Lower leg skin (tissue), 4 donors: ENCODE data around the gene PACS1. TPM values are rescaled to one million over a fixed set of nuclear protein-coding genes. Genes with fewer than 3 reads are reported as not detected.
A peak's percentile ranks its signal among the peaks of the same experiment; 100 is the strongest.
"Not testable (repeated sequence)": the region's sequence is repeated elsewhere in the genome, so short reads cannot be mapped to it uniquely, and the experiment has no call there.

Source experiments
- DNase-seq, 2 donors: peaks; one replicate each; pipeline ENCODE4 v3.0.0-alpha.2; 2019; ENCODE audit warnings: low spot score in 2 of 2
- H3K4me3 ChIP-seq: fragments of 200-600 bp; sonication (generic); 2 replicates; pipeline ENCODE4 v1.5.1; 2017; ENCODE audit warnings: mild to moderate bottlenecking, low read depth; ENCODE audit not compliant: poor library complexity, severe bottlenecking
- POLR2A ChIP-seq, 2 donors: fragments of 450-650 bp; IDR thresholded peaks; one replicate each; pipeline ENCODE4 v1.6.1; 2016 to 2017; ENCODE audit warnings: antibody characterized with exemption in 2 of 2, mild to moderate bottlenecking in 1 of 2, moderate library complexity in 1 of 2
- WGBS, 2 donors: methylation state at CpG; one replicate each; pipeline ENCODE4 v1.1.5; 2018; 5-methylcytosine and 5-hydroxymethylcytosine counted together
- intact Hi-C: fragments of 100-400 bp; cut with DNase I; formaldehyde crosslinking; loops from one replicate; pipeline ENCODE4 v1.15.0; 2023; ENCODE audit warnings: low total_unique reads
- total RNA-seq, 4 donors: library from RNA; depleted of rRNA; stranded (reverse); fragments of >200 nt; gene quantifications; one replicate each; pipeline ENCODE4 v1.1.0, GENCODE V29; 2016
- TF ChIP-seq, protein P1 (sequence below), 3 donors: fragments of 450-650 bp; IDR thresholded peaks; one replicate each; pipeline ENCODE4 v1.5.1; 2016; ENCODE audit warnings: antibody characterized with exemption in 3 of 3, mild to moderate bottlenecking in 3 of 3, moderate library complexity in 2 of 3

Gene PACS1
- total RNA-seq, result 10 to 100 TPM; 26.7 to 41.1 (median 32.4) TPM

DNA sequence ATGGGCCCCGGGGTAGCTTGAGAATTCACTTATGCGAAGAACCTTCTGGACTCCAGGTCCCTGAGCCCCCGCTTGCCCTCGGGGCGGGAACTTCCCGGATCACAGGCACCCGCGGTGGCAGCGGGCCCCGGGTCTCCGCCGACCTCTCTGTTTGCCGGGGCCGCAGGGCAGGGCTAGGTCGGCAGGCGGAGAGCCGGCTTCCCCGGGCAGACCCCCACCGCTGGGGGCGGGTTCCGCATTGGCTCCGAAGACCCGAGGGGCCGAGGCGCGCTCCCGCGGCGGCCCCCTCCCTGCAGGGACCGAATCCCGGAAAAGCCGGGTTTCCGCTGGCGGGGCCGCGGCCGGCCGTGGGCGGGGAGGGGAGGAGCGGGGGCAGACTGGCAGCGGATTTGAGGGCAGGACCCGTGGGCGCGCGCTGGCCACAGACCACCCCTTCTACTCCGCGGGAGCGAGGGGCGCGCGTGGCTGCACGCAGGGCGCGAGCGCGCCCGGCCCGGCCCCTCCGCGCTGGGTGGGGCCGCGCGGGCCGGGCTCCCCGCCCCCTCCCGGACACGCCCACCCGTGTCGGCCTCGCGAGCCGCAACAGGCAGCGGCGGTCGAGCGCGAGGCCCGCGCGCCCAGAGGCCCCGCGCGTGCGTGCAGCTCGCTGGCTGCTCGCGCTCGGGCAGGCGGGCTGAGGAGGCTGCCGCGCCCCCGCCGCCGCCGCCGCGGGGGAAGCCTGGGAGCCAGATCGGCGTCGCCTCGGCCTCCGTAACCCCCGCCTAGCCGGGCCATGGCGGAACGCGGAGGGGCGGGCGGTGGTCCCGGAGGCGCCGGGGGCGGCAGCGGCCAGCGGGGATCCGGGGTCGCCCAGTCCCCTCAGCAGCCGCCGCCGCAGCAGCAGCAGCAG lies at the start of gene PACS1:
Gene PACS1 (plus strand): TSS at position 558 of the 889 bp plus-strand sequence. CDS start 215 bp downstream, at position 773.
- intact Hi-C loops, result loop anchor here (10.0 kb wide), 1 partner anchor 65 kb away; no protein-coding TSS in a partner anchor
- peak; percentile 47 to 93 for DNase-seq
- no peak for TF ChIP-seq POLR2A (IDR thresholded peaks at IDR 0.05)
- TF ChIP-seq, protein P1, sequence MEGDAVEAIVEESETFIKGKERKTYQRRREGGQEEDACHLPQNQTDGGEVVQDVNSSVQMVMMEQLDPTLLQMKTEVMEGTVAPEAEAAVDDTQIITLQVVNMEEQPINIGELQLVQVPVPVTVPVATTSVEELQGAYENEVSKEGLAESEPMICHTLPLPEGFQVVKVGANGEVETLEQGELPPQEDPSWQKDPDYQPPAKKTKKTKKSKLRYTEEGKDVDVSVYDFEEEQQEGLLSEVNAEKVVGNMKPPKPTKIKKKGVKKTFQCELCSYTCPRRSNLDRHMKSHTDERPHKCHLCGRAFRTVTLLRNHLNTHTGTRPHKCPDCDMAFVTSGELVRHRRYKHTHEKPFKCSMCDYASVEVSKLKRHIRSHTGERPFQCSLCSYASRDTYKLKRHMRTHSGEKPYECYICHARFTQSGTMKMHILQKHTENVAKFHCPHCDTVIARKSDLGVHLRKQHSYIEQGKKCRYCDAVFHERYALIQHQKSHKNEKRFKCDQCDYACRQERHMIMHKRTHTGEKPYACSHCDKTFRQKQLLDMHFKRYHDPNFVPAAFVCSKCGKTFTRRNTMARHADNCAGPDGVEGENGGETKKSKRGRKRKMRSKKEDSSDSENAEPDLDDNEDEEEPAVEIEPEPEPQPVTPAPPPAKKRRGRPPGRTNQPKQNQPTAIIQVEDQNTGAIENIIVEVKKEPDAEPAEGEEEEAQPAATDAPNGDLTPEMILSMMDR (IDR thresholded peaks at IDR 0.05), result no peak

DNA sequence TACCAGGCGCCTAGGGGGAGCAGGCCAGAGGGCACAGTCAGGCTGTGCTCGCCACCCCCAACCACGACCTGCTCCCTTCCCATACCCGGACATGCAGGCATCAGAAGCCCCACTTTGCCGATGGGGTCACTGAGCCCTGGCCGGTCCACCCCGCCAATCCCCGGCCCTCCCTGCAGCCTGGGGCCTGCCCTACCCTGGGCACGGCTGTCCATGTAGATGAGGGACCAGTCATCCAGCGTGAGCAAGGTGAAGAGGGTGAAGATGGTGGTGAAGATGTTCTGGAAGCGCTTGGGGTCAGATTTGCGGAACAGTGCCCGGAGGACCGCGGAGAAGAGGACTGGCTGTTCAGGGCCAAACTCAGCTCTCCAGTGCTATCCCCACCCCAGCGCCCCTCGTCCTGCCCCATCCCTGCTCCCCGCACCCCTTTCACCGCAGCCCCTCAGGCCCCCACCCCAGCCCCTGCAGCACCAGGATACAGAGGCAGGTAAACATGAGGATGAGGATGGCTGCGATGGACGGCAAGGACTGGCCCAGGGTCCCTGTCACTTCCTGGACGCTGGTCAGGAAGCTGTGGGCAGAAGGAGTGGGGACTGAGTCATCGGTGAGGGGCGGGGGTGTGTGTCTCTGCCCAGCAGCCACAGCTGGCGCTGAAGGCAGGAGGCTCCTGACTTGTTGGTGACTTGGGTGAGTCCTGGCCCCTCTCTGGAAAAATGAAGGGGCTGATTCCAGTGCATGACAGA lies 49.3 kb upstream of the PACS1 start:
- intact Hi-C loops, result no loop called here
- 78 to 86% methylated on average over 25 of the region's 25 CpGs for WGBS, 2 donors
- TF ChIP-seq, protein P1 (IDR thresholded peaks at IDR 0.05), result no peak
- no peak for TF ChIP-seq POLR2A (IDR thresholded peaks at IDR 0.05)
- DNase-seq, result no peak
- H3K4me3 ChIP-seq, result no peak overlapping the region

More for the DNA sequence above, at the start of gene PACS1:
- H3K4me3 ChIP-seq, result peak within 1 kb of the TSS; percentile 88
- 0 to 1% methylated on average over 18 to 25 of the region's 120 CpGs for WGBS, 2 donors

DNA sequence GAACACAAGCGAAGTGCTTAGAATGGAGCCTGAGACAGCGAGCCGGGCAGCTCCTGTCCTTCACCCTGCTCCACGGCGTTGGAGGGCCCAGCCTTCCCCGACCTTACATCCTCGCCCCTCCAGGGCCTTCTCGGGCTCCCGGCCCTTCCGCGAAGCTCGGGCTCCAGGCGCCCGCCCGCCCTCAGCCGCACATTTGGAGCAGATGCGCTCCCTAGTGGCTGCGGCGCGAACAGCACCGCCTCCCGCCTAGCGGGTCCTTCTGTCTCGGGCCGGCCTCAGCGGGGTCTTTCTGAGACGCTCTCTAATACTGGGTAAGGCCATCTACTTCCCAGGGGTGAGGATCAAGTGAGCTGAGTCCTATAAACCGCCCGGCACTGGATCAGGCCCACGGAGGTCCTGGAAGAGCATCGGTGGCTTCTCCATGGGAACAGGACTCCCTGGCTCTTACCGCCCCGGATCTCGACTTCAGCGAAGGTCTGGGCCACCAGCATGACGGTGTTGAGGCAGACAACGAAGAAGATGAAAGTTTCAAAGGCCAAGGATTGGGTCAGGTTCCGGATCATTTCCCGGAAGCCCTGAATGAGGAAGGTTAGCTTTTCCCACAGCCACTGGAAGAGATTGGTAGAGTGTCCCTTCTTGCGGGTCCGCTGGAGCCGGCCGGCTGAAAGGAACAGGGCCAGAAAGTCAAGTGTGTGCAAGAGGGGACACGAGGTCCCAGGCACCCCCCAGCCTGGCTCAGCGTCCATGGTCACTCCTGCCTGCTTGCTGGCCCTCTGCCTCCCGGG lies 47.5 kb upstream of the PACS1 start:
- TF ChIP-seq, protein P1 (IDR thresholded peaks at IDR 0.05), result peak in 1 of 3 donors; percentile 81
- TF ChIP-seq POLR2A (IDR thresholded peaks at IDR 0.05), result no peak
- H3K4me3 ChIP-seq, result no peak overlapping the region
- intact Hi-C loops, result no loop called here
- DNase-seq, result peak; percentile 42 to 94
- 19 to 20% methylated on average over 40 to 46 of the region's 46 CpGs for WGBS, 2 donors

DNA sequence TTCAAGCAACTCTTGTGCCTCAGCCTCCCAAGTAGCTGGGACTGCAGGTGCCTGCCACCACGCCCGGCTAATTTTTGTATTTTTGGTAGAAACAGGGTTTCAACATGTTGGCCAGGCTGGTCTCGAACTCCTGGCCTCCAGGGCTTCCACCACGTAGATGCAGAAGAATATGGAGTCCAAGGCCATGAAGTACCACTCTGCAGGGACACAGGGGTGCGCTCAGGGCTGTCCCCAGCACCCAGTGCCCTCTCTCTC lies 47.0 kb upstream of the PACS1 start:
- WGBS, 2 donors, result 79 to 81% methylated on average over 5 of the region's 5 CpGs
- H3K4me3 ChIP-seq, intact Hi-C loops, DNase-seq: not testable (repeated sequence)

DNA sequence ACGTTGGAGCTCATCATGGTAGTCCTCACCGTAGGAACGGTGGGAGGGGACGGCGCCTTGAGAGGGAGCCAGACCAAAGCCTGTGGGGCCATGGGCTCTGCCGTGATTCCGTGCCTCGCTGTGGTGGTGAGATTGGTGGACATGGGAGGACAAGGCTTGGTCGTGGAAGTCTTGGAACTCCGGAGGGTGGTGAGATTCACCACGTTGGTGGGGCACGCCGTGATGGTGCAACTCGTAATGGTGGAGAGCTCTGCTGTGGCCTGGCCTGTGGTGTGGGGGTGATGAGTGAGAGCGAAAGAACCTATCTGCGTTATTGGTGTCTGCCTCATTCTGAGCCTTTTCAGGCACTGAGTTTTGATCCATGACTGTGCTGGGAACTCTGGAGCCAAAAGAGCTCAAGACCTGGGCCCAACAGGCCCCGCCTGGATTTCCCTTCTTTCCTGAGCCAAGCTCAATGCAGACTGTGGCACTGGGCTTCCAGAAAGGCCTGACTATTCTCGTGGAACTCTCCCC lies 44.0 kb upstream of the PACS1 start, which contains the start of gene CATSPER1:
Gene CATSPER1 (minus strand): TSS at position 463 of the 513 bp plus-strand sequence. CDS start 100 bp downstream, at position 363.
- TF ChIP-seq, protein P1 (IDR thresholded peaks at IDR 0.05), result no peak
- TF ChIP-seq POLR2A (IDR thresholded peaks at IDR 0.05), result no peak
- intact Hi-C loops, result no loop called here
- H3K4me3 ChIP-seq, result no peak within 1 kb of the TSS
- no peak for DNase-seq
- WGBS, 2 donors, result 84 to 89% methylated on average over 18 of the region's 18 CpGs
